ENCODE results near the gene SNX21. TPM values are rescaled to one million over a fixed set of nuclear protein-coding genes. Genes with fewer than 3 reads are reported as not detected.

Gene SNX21
- total RNA-seq, 4 donors from 2014 or later, result 56.5 to 145 (median 63.2) TPM

GRCh38 chr20:45798935-45799642, 34.5 kb upstream of the SNX21 start:
- Histone ChIP-seq H3K27me3 (no peaks in the 10 kb centered on the region), H3K9me3 (no peaks in the 10 kb centered on the region), H3K36me3 (no peaks in the 10 kb centered on the region), H3K4me3 (no peak overlapping the region), H3K27ac (peak overlapping the region in 1 of 2 donors; percentile 49), H3K4me1 (no peaks in the 10 kb centered on the region)
- intact Hi-C loops (cut with DNase I; ENCODE audit: low total_unique reads), result no loop called here
- TF ChIP-seq CTCF (IDR thresholded peaks at IDR 0.05) (peak; percentile 57 to 66 (median 63)), POLR2A (IDR thresholded peaks at IDR 0.05) (no peak)
- peak; percentile 51 to 69 for DNase-seq

DNA sequence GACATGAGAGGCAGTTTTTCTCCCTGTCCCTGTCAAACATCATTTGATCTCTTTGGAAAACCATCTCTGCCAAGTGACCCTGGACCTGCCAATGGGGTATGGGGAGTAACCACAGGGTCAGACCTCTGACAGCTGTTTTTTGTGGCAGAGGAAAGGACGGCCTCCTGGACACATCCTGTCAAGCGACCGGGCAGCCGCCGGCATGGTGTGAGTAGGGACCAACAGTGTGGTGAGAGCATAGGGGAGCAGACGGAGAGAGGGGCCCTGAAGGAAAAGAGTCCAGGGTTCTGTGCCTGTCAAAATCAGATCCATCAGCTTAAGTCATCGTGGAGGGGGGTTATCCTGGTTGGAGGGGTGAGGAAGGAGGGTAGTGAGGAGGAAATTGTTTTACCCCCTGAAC, 31.7 kb upstream of the SNX21 start:
- Histone ChIP-seq H3K4me1 (no peaks in the 10 kb centered on the region), H3K9me3 (no peaks in the 10 kb centered on the region), H3K4me3 (no peak overlapping the region), H3K27ac (no peak overlapping the region), H3K36me3 (no peaks in the 10 kb centered on the region), H3K27me3 (no peaks in the 10 kb centered on the region)
- no peak for DNase-seq
- no peak for TF ChIP-seq CTCF (IDR thresholded peaks at IDR 0.05)
- no peak for TF ChIP-seq POLR2A (IDR thresholded peaks at IDR 0.05)
- intact Hi-C loops (cut with DNase I; ENCODE audit: low total_unique reads), result no loop called here

DNA sequence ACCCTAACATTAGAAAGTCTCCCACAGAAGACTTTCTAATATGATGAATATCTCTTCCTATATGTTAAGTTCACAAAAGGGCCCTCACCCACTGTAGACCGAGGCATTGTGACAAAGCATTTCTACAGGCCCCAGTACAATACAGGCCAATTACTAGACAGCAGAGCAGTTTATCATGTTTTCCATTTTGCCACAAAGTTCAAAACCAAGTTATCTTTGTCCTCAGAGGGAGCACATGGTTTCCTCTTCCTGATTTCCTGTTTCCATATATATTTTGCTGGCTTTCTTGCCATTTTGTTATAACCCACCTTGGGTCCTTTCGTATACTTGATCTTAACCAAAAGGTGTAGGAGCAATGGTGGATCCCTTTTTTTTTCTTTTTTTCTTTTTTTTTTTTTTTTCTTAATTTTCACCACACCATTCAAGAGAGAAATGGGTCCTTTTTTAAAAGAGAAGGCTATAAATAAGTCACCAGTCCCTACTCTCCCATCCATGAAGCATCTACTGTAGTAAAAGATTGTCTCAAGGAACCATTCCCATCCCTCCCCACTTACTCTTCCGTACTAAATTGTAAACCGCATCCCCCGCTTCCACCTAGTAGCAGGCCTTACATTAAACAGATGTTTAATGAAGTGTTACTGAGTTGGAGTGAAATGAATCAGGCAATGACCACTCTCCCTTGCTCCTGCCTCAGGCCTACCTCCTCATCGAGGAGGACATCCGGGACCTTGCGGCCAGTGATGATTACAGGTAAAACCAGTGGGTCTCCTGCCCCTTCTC, 23.2 kb upstream of the SNX21 start:
- no peaks in the 10 kb centered on the region for H3K4me1 ChIP-seq
- H3K27ac ChIP-seq, result no peak overlapping the region
- H3K9me3 ChIP-seq, result no peaks in the 10 kb centered on the region
- no peak for DNase-seq
- no peak overlapping the region for H3K4me3 ChIP-seq
- intact Hi-C loops (cut with DNase I; ENCODE audit: low total_unique reads), result no loop called here
- TF ChIP-seq CTCF (IDR thresholded peaks at IDR 0.05) (no peak), POLR2A (IDR thresholded peaks at IDR 0.05) (no peak)
- H3K36me3 ChIP-seq, result no peaks in the 10 kb centered on the region
- no peaks in the 10 kb centered on the region for H3K27me3 ChIP-seq

DNA sequence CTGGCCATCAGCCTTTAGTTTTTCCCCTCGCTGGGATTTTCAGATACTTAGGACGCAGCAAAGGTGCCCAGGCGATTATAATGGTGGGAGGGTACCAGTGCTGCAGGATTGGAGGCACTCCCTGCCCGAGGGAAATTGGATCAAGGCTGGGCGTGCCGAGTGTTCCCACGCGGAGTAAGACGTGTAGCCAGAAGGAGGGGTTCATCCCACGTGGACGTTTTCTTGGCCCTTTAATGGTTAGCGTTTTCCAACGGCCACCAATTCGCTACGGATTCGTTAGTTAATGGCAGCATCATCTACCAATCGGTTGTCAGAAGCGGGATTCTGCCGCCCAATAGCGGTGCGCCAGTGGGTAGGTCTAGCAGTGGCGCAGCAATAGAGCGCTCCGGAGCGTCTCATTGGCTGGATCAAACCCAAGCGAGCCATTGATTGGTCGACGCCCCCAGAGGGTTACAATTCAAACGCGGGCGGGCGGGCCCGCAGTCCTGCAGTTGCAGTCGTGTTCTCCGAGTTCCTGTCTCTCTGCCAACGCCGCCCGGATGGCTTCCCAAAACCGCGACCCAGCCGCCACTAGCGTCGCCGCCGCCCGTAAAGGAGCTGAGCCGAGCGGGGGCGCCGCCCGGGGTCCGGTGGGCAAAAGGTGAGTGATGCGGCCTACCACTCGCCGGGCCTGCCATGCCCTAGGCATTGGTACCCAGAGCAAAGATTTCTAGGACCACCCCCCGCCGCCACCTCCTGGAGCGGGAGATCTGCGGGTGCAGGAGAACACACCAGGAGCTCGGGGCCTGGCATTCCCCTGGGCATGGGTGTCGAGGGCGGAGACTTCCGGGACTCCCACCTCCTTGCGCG, 21.2 kb upstream of the SNX21 start, which contains the start of gene UBE2C:
TSS of gene UBE2C (plus strand) at position 488 of the 849 bp plus-strand sequence. CDS start at position 540, 52 bp downstream.
- H3K4me1 ChIP-seq, result no peaks in the 10 kb centered on the region
- no peaks in the 10 kb centered on the region for H3K9me3 ChIP-seq
- H3K36me3 ChIP-seq, result no peaks in the 10 kb centered on the region
- peak within 1 kb of the TSS; percentile 43 to 51 for H3K4me3 ChIP-seq
- H3K27me3 ChIP-seq, result no peaks in the 10 kb centered on the region
- intact Hi-C loops (cut with DNase I; ENCODE audit: low total_unique reads), result no loop called here
- peak; percentile 97 to 98 for DNase-seq
- TF ChIP-seq CTCF (IDR thresholded peaks at IDR 0.05), result peak in 1 of 4 experiments; percentile 44
- no peak for TF ChIP-seq POLR2A (IDR thresholded peaks at IDR 0.05)
- peak within 1 kb of the TSS; percentile 51 to 55 for H3K27ac ChIP-seq

All from uterus (tissue), 4 donors.